ENCODE measurements around the gene ATRNL1.
"Not testable (repeated sequence)": the region's sequence is repeated elsewhere in the genome, so short reads cannot be mapped to it uniquely, and the experiment has no call there.

The ATRNL1 gene

GRCh38 chr10:115250784-115251183, 157.6 kb downstream of the ATRNL1 start:
- no peaks in the 10 kb centered on the region for H3K9me3 ChIP-seq (ENCODE audit: low read length)
- H3K4me1 ChIP-seq (ENCODE audit: insufficient read depth, low read length, severe bottlenecking), result no peaks in the 10 kb centered on the region
- no peaks in the 10 kb centered on the region for H3F3A ChIP-seq (ENCODE audit: insufficient read depth, low read length)
- no peak overlapping the region for H3K27ac ChIP-seq (ENCODE audit: low read depth, low read length, poor library complexity, severe bottlenecking)
- no peaks in the 10 kb centered on the region for H3K79me2 ChIP-seq (ENCODE audit: insufficient read depth, low read length)
- no peaks in the 10 kb centered on the region for H3K36me3 ChIP-seq (ENCODE audit: insufficient read depth, low read length)
- no peak overlapping the region for H2AFZ ChIP-seq (ENCODE audit: low read length)
- H3K9ac ChIP-seq (ENCODE audit: low read length), result no peak overlapping the region
- TF ChIP-seq EZH2 (IDR thresholded peaks at IDR 0.05; ENCODE audit: borderline replicate concordance, low read length) (no peak), CTCF (IDR thresholded peaks at IDR 0.05; ENCODE audit: low read length) (no peak)
- no peaks in the 10 kb centered on the region for H3K27me3 ChIP-seq (ENCODE audit: insufficient read depth, low read length)
- no peaks in the 10 kb centered on the region for H4K20me1 ChIP-seq (ENCODE audit: insufficient read depth, low read length)
- no peak overlapping the region for H3K4me2 ChIP-seq (ENCODE audit: low read length)
- no peaks in the 10 kb centered on the region for H3K9me2 ChIP-seq (ENCODE audit: low read depth, low read length)
- no peak overlapping the region for H3K4me3 ChIP-seq (ENCODE audit: low read depth, low read length, poor library complexity, severe bottlenecking)

DNA sequence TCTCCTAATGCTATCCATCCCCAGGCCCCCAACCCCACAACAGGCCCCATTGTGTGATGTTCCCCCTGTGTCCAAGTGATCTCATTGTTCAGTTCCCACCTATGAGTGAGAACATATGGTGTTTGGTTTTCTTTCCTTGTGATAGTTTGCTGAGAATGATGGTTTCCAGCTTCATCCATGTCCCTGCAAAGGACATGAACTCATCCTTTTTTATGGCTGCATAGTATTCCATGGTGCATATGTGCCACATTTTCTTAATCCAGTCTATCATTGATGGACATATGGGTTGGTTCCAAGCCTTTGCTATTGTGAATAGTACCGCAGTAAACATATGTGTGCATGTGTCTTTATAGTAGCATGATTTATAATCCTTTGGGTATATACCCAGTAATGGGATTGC, 160.6 kb downstream of the ATRNL1 start:
- not testable (repeated sequence) for H3F3A ChIP-seq (ENCODE audit: insufficient read depth, low read length); H3K4me3 ChIP-seq (ENCODE audit: low read depth, low read length, poor library complexity, severe bottlenecking); H2AFZ ChIP-seq (ENCODE audit: low read length); H3K27ac ChIP-seq (ENCODE audit: low read depth, low read length, poor library complexity, severe bottlenecking); H3K4me1 ChIP-seq (ENCODE audit: insufficient read depth, low read length, severe bottlenecking); H3K79me2 ChIP-seq (ENCODE audit: insufficient read depth, low read length); H3K27me3 ChIP-seq (ENCODE audit: insufficient read depth, low read length); H3K9me2 ChIP-seq (ENCODE audit: low read depth, low read length); H3K36me3 ChIP-seq (ENCODE audit: insufficient read depth, low read length); H3K9me3 ChIP-seq (ENCODE audit: low read length); H3K4me2 ChIP-seq (ENCODE audit: low read length); H3K9ac ChIP-seq (ENCODE audit: low read length); H4K20me1 ChIP-seq (ENCODE audit: insufficient read depth, low read length)

GRCh38 chr10:115272482-115272881, 179.3 kb downstream of the ATRNL1 start:
- no peak overlapping the region for H3K9ac ChIP-seq (ENCODE audit: low read length)
- H3K27me3 ChIP-seq (ENCODE audit: insufficient read depth, low read length), result no peaks in the 10 kb centered on the region
- no peaks in the 10 kb centered on the region for H3K9me3 ChIP-seq (ENCODE audit: low read length)
- H3K27ac ChIP-seq (ENCODE audit: low read depth, low read length, poor library complexity, severe bottlenecking), result no peak overlapping the region
- no peaks in the 10 kb centered on the region for H4K20me1 ChIP-seq (ENCODE audit: insufficient read depth, low read length)
- no peaks in the 10 kb centered on the region for H3K79me2 ChIP-seq (ENCODE audit: insufficient read depth, low read length)
- H3K4me1 ChIP-seq (ENCODE audit: insufficient read depth, low read length, severe bottlenecking), result no peaks in the 10 kb centered on the region
- H3K9me2 ChIP-seq (ENCODE audit: low read depth, low read length), result no peaks in the 10 kb centered on the region
- H3K36me3 ChIP-seq (ENCODE audit: insufficient read depth, low read length), result no peaks in the 10 kb centered on the region
- H2AFZ ChIP-seq (ENCODE audit: low read length), result no peak overlapping the region
- no peaks in the 10 kb centered on the region for H3F3A ChIP-seq (ENCODE audit: insufficient read depth, low read length)
- H3K4me3 ChIP-seq (ENCODE audit: low read depth, low read length, poor library complexity, severe bottlenecking), result no peak overlapping the region
- H3K4me2 ChIP-seq (ENCODE audit: low read length), result no peak overlapping the region
- TF ChIP-seq CTCF (IDR thresholded peaks at IDR 0.05; ENCODE audit: low read length) (no peak), EZH2 (IDR thresholded peaks at IDR 0.05; ENCODE audit: borderline replicate concordance, low read length) (no peak)

- H3K36me3 ChIP-seq (ENCODE audit: insufficient read depth, low read length), result no peaks in the 10 kb centered on the region
- no peaks in the 10 kb centered on the region for H3K9me3 ChIP-seq (ENCODE audit: low read length)
- no peaks in the 10 kb centered on the region for H4K20me1 ChIP-seq (ENCODE audit: insufficient read depth, low read length)
- no peak overlapping the region for H3K4me2 ChIP-seq (ENCODE audit: low read length)
- no peaks in the 10 kb centered on the region for H3K79me2 ChIP-seq (ENCODE audit: insufficient read depth, low read length)
- no peak overlapping the region for H2AFZ ChIP-seq (ENCODE audit: low read length)
- no peak overlapping the region for H3K4me3 ChIP-seq (ENCODE audit: low read depth, low read length, poor library complexity, severe bottlenecking)
- no peaks in the 10 kb centered on the region for H3K27me3 ChIP-seq (ENCODE audit: insufficient read depth, low read length)
- no peaks in the 10 kb centered on the region for H3F3A ChIP-seq (ENCODE audit: insufficient read depth, low read length)
- no peak overlapping the region for H3K9ac ChIP-seq (ENCODE audit: low read length)
- H3K27ac ChIP-seq (ENCODE audit: low read depth, low read length, poor library complexity, severe bottlenecking), result no peak overlapping the region
- no peaks in the 10 kb centered on the region for H3K9me2 ChIP-seq (ENCODE audit: low read depth, low read length)
- no peaks in the 10 kb centered on the region for H3K4me1 ChIP-seq (ENCODE audit: insufficient read depth, low read length, severe bottlenecking)
- TF ChIP-seq CTCF (IDR thresholded peaks at IDR 0.05; ENCODE audit: low read length) (no peak), EZH2 (IDR thresholded peaks at IDR 0.05; ENCODE audit: borderline replicate concordance, low read length) (no peak)
Measured at GRCh38 chr10:115278294-115278693, 185.1 kb downstream of the ATRNL1 start.

Measured in OCI-LY1 (cell line).